ENCODE measurements around the gene MTLN. TPM values are rescaled to one million over a fixed set of nuclear protein-coding genes. Genes with fewer than 3 reads are reported as not detected.

The MTLN gene
- total and polyA plus RNA-seq, 2 of the 8 experiments (the other 6 are each of a cell fraction or from before 2014, with no cell fraction given): 38.6 to 104 TPM

- CTCF ChIA-PET (ENCODE audit: partially characterized antibody): no interaction called here
- no peak overlapping the region for H4K8ac ChIP-seq (ENCODE audit: extremely low read depth, insufficient read depth, low read length)
- DNase-seq (ENCODE audit: low read depth in 1 of 2, low spot score in 2 of 2): no peak
Observed at GRCh38 chr2:110198016-110198415, 14.3 kb downstream of the MTLN start.

More at GRCh38 chr2:110198016-110198415, 14.3 kb downstream of the MTLN start:
- Histone ChIP-seq H2BK15ac (ENCODE audit: low read length) (no peak overlapping the region), H3K4me1 (replicated peaks in 1 of 4; ENCODE audit: control insufficient read depth in 3 of 4, insufficient read depth in 4 of 4, low read length in 3 of 4) (0 out of 7 replicates have a peak, but pooled peaks cover 0 to 2% (median 0%) of the 10 kb centered on the region in 4 experiments), H3K27me3 (replicated peaks in 1 of 4; ENCODE audit: control insufficient read depth in 3 of 4, extremely low read depth in 1 of 4, insufficient read depth in 3 of 4, low read length in 3 of 4) (no peaks in the 10 kb centered on the region), H2AK5ac (ENCODE audit: low read depth, low read length) (no peak overlapping the region), H3K4me2 (ENCODE audit: insufficient read depth in 1 of 2, low read depth in 2 of 2, low read length in 2 of 2) (no peak overlapping the region), H2BK20ac (ENCODE audit: low read length) (no peak overlapping the region), H2AFZ (ENCODE audit: low read length) (no peak overlapping the region), H3K23me2 (ENCODE audit: low read depth, low read length) (no peaks in the 10 kb centered on the region), H4K91ac (replicated peaks; ENCODE audit: insufficient read length, low read length) (no peak overlapping the region), H3K23ac (ENCODE audit: insufficient read length) (no peak overlapping the region), H2BK120ac (replicated peaks; ENCODE audit: low read depth, low read length) (no peak overlapping the region), H3K9me3 (ENCODE audit: insufficient read depth in 2 of 2, low read depth in 1 of 2, low read length in 1 of 2) (no peaks in the 10 kb centered on the region), H3K36me3 (ENCODE audit: control insufficient read depth in 2 of 4, insufficient read depth in 4 of 4, low read length in 3 of 4) (no peaks in the 10 kb centered on the region), H3K79me2 (ENCODE audit: control insufficient read depth in 1 of 2, insufficient read depth in 2 of 2, low read length in 2 of 2) (no peaks in the 10 kb centered on the region), H2BK12ac (ENCODE audit: low read depth, low read length) (no peak overlapping the region), H2BK5ac (ENCODE audit: low read depth, low read length) (no peak overlapping the region), H4K5ac (ENCODE audit: insufficient read length, low read depth, low read length) (no peak overlapping the region), H3K14ac (ENCODE audit: insufficient read length) (no peak overlapping the region), H3K56ac (replicated peaks; ENCODE audit: insufficient read length, low read depth, low read length) (no peak overlapping the region), H4K20me1 (replicated peaks in 1 of 2; ENCODE audit: control insufficient read depth in 1 of 2, insufficient read depth in 2 of 2, low read length in 2 of 2) (no peaks in the 10 kb centered on the region), H3K4ac (replicated peaks; ENCODE audit: insufficient read length, low read depth, low read length) (no peak overlapping the region), H3K4me3 (ENCODE audit: extremely low read depth in 1 of 4, insufficient read depth in 2 of 4, low read depth in 3 of 4, low read length in 4 of 4) (no peak overlapping the region), H3K18ac (ENCODE audit: extremely low read depth, low read length) (no peak overlapping the region), H3K79me1 (ENCODE audit: low read depth, low read length) (no peaks in the 10 kb centered on the region), H3K27ac (ENCODE audit: low read depth, low read length) (no peak overlapping the region), H3K9ac (replicated peaks in 1 of 4; ENCODE audit: extremely low read depth in 1 of 4, low read depth in 3 of 4, low read length in 3 of 4) (no peak overlapping the region)
- POLR2A ChIA-PET (ENCODE audit: partially characterized antibody): no interaction called here
- no peak for FAIRE-seq
- WGBS, 2 experiments (ENCODE audit: extremely low coverage in 1 of 2, insufficient coverage in 1 of 2, insufficient read length in 1 of 2, insufficient replicate concordance in 2 of 2, low coverage in 1 of 2, low lambda C conversion rate in 2 of 2, missing lambda C conversion rate in 1 of 2): 70% methylated on average over 3 of the region's 3 CpGs; no CpG with 5 or more reads in 1 of the 2 experiments
- TF ChIP-seq SAP30 (IDR thresholded peaks at IDR 0.05; ENCODE audit: insufficient read depth, insufficient replicate concordance, low read length): no peak
- no peak for TF ChIP-seq SP4 (IDR thresholded peaks at IDR 0.05; ENCODE audit: low read length)
- TF ChIP-seq RXRA (IDR thresholded peaks at IDR 0.05; ENCODE audit: insufficient read depth, low read depth, low read length): no peak

All from H1 (cell line).